Liver (tissue), 9 donors: ENCODE results near the gene AGGF1. TPM values are rescaled to one million over a fixed set of nuclear protein-coding genes. Genes with fewer than 3 reads are reported as not detected.

Experiments
- DNase-seq: peaks from one replicate; pipeline ENCODE4 v3.0.0-alpha.2; 2017; ENCODE audit warnings: low spot score
- H3K27ac ChIP-seq, 2 donors: one replicate each; pipeline ENCODE4 v1.7.0; 2013; ENCODE audit warnings: inconsistent platforms in 2 of 2, low read length in 2 of 2, control low read depth in 1 of 2, low read depth in 1 of 2, mild to moderate bottlenecking in 1 of 2
- H3K27me3 ChIP-seq, 4 donors: one replicate each; pipeline versions ENCODE4 v1.6.1 to v1.7.0; 2013; ENCODE audit warnings: low read length in 3 of 4, inconsistent platforms in 1 of 4, mild to moderate bottlenecking in 1 of 4, moderate library complexity in 1 of 4; ENCODE audit not compliant: control insufficient read depth in 4 of 4, insufficient read depth in 4 of 4
- H3K36me3 ChIP-seq, 4 donors: one replicate each; pipeline versions ENCODE4 v1.6.1 to v1.7.0; 2013; ENCODE audit warnings: low read length in 3 of 4, mild to moderate bottlenecking in 3 of 4, low read depth in 1 of 4, moderate library complexity in 1 of 4; ENCODE audit not compliant: control insufficient read depth in 4 of 4, insufficient read depth in 3 of 4
- H3K4me1 ChIP-seq, 4 donors: one replicate each; pipeline versions ENCODE4 v1.6.1 to v1.7.0; 2013; ENCODE audit warnings: low read length in 3 of 4, mild to moderate bottlenecking in 3 of 4, moderate library complexity in 1 of 4; ENCODE audit not compliant: control insufficient read depth in 4 of 4, insufficient read depth in 4 of 4
- H3K4me3 ChIP-seq, 3 donors: one replicate each; pipeline versions ENCODE4 v1.6.1 to v1.7.0; 2013; ENCODE audit warnings: low read length in 3 of 3, control low read depth in 1 of 3, low read depth in 1 of 3, mild to moderate bottlenecking in 1 of 3
- H3K9ac ChIP-seq, 2 donors: one replicate each; pipeline ENCODE4 v1.7.0; 2013; ENCODE audit warnings: low read length in 2 of 2, mild to moderate bottlenecking in 2 of 2, moderate library complexity in 2 of 2, control low read depth in 1 of 2, low read depth in 1 of 2
- H3K9me3 ChIP-seq, 4 donors: one replicate each; pipeline versions ENCODE4 v1.6.1 to v1.7.0; 2013; ENCODE audit warnings: low read length in 3 of 4; ENCODE audit not compliant: control insufficient read depth in 4 of 4
- ATF3 ChIP-seq: IDR thresholded peaks from 2 replicates; pipeline ENCODE4 v1.6.1; 2016; ENCODE audit warnings: antibody characterized with exemption
- CTCF ChIP-seq: fragments of 150-350 bp; IDR thresholded peaks from 2 replicates; pipeline ENCODE4 v1.5.1; 2017; ENCODE audit warnings: improper control_type of control experiment, low read depth, low read length; ENCODE audit not compliant: missing input control
- EGR1 ChIP-seq, 2 donors: IDR thresholded peaks; 2 replicates each; pipeline ENCODE4 v1.6.1; 2016 to 2018; ENCODE audit warnings: antibody characterized with exemption in 2 of 2, low read depth in 2 of 2
- FOXA1 ChIP-seq: IDR thresholded peaks from 2 replicates; pipeline ENCODE4 v1.6.1; 2016; ENCODE audit warnings: antibody characterized with exemption
- FOXA2 ChIP-seq: IDR thresholded peaks from 2 replicates; pipeline ENCODE4 v1.6.1; 2016; ENCODE audit warnings: antibody characterized with exemption
- HNF4A ChIP-seq, 2 donors: conservative IDR thresholded peaks; 2 replicates each; pipeline ENCODE4 v1.6.1; 2016; ENCODE audit warnings: antibody characterized with exemption in 2 of 2, mild to moderate bottlenecking in 2 of 2
- HNF4G ChIP-seq: IDR thresholded peaks from 2 replicates; pipeline ENCODE4 v1.6.1; 2016; ENCODE audit warnings: antibody characterized with exemption
- MAX ChIP-seq: IDR thresholded peaks from 2 replicates; pipeline ENCODE4 v1.6.1; 2016; ENCODE audit warnings: antibody characterized with exemption
- NR2F2 ChIP-seq: IDR thresholded peaks from 2 replicates; pipeline ENCODE4 v1.6.1; 2016; ENCODE audit warnings: antibody characterized with exemption
- RAD21 ChIP-seq, 2 donors: IDR thresholded peaks; 2 replicates each; pipeline ENCODE4 v1.6.1; 2016; ENCODE audit warnings: antibody characterized with exemption in 2 of 2, mild to moderate bottlenecking in 2 of 2
- RXRA ChIP-seq, 2 donors: IDR thresholded peaks; 2 replicates each; pipeline ENCODE4 v1.6.1; 2017 to 2018; ENCODE audit warnings: antibody characterized with exemption in 2 of 2, mild to moderate bottlenecking in 1 of 2
- SP1 ChIP-seq: IDR thresholded peaks from 2 replicates; pipeline ENCODE4 v1.6.1; 2018; ENCODE audit warnings: antibody characterized with exemption, mild to moderate bottlenecking
- TAF1 ChIP-seq: conservative IDR thresholded peaks from 2 replicates; pipeline ENCODE4 v1.6.1; 2016; ENCODE audit warnings: antibody characterized with exemption, mild to moderate bottlenecking
- YY1 ChIP-seq: IDR thresholded peaks from 2 replicates; pipeline ENCODE4 v1.6.1; 2016; ENCODE audit warnings: antibody characterized with exemption, mild to moderate bottlenecking
- ZBTB33 ChIP-seq: IDR thresholded peaks from 2 replicates; pipeline ENCODE4 v1.6.1; 2016; ENCODE audit warnings: antibody characterized with exemption
- WGBS: extraction: QIAGEN DNeasy Blood & Tissue Kit; methylation state at CpG from one replicate; pipeline ENCODE4 v1.1.7; 2013; 5-methylcytosine and 5-hydroxymethylcytosine counted together
- polyA plus RNA-seq, 2 donors: library from polyadenylated mRNA; stranded (reverse) in 1 of 2; unstranded in 1 of 2; fragments of 200-250 nt in 1 of 2; fragments of >200 nt in 1 of 2; fragmentation: Nextera tagmentation in 1 of 2; extraction: Ambion mirVana in 1 of 2; gene quantifications; one replicate each; pipeline versions ENCODE4 v1.2.1 to v1.2.3, GENCODE V29; 2013 to 2015
- total RNA-seq, 2 donors: library from RNA; depleted of rRNA; stranded (reverse); fragments of >200 nt; gene quantifications; one replicate each; pipeline ENCODE4 v1.2.3, GENCODE V29; 2014
- donor health status: healthy.
- donor health status: healthy.
- donor health status: healthy.
- donor health status: healthy.
- donor health status: healthy.

The AGGF1 gene
- total and polyA plus RNA-seq, 4 donors: 7.2 to 16.7 (median 15.1) TPM

- DNase-seq: no peak
- H3K27ac ChIP-seq: peak overlapping the region; percentile 79 to 92
Measured at GRCh38 chr5:77029376-77029885, 773 bp upstream of the AGGF1 start.

GRCh38 chr5:77031891-77032290 is 1.7 kb downstream of the AGGF1 start:
- Histone ChIP-seq H3K36me3 (peaks cover 0 to 16% (median 14%) of the 10 kb centered on the region in 4 donors), H3K27ac (no peak overlapping the region), H3K4me1 (peaks cover 7 to 28% (median 15%) of the 10 kb centered on the region in 4 donors), H3K9me3 (no peaks in the 10 kb centered on the region), H3K4me3 (no peak overlapping the region), H3K27me3 (no peaks in the 10 kb centered on the region), H3K9ac (no peak overlapping the region)
- 77% methylated on average over 3 of the region's 3 CpGs for WGBS
- DNase-seq: no peak
- TF ChIP-seq FOXA2: no peak

More at GRCh38 chr5:77029376-77029885, 773 bp upstream of the AGGF1 start:
- Histone ChIP-seq H3K36me3 (peaks cover 0 to under 1% (median 0%) of the 10 kb centered on the region in 4 donors), H3K4me3 (peak overlapping the region in 1 of 3 donors; percentile 96), H3K9ac (no peak overlapping the region), H3K4me1 (peaks cover 7 to 28% (median 15%) of the 10 kb centered on the region in 4 donors), H3K27me3 (no peaks in the 10 kb centered on the region), H3K9me3 (no peaks in the 10 kb centered on the region)
- 97% methylated on average over 2 of the region's 2 CpGs for WGBS
- TF ChIP-seq SP1 (no peak), HNF4G (no peak), ZBTB33 (no peak), FOXA1 (no peak), FOXA2 (no peak), NR2F2 (no peak), RXRA (IDR thresholded peaks at IDR 0.05) (no peak)

- no peak overlapping the region for H3K9ac ChIP-seq
- H3K4me3 ChIP-seq: no peak overlapping the region
- WGBS: 88% methylated on average over 4 of the region's 4 CpGs
- H3K4me1 ChIP-seq: peaks cover 7 to 28% (median 15%) of the 10 kb centered on the region in 4 donors
- TF ChIP-seq TAF1 (no peak), RAD21 (IDR thresholded peaks at IDR 0.05) (no peak), FOXA2 (no peak), HNF4A (conservative IDR thresholded peaks at IDR 0.05) (no peak), HNF4G (no peak), YY1 (no peak)
- H3K36me3 ChIP-seq: peaks cover 0 to 22% (median 20%) of the 10 kb centered on the region in 4 donors
- H3K27ac ChIP-seq: no peak overlapping the region
- no peaks in the 10 kb centered on the region for H3K9me3 ChIP-seq
- H3K27me3 ChIP-seq: no peaks in the 10 kb centered on the region
- DNase-seq: no peak
Measured at GRCh38 chr5:77032635-77033034, 2.4 kb downstream of the AGGF1 start.

GRCh38 chr5:77033338-77033737 is 3.1 kb downstream of the AGGF1 start:
- 95% methylated on average over 5 of the region's 5 CpGs for WGBS
- Histone ChIP-seq H3K27me3 (no peaks in the 10 kb centered on the region), H3K9me3 (no peaks in the 10 kb centered on the region), H3K27ac (no peak overlapping the region), H3K36me3 (peaks cover 0 to 27% (median 25%) of the 10 kb centered on the region in 4 donors), H3K4me3 (no peak overlapping the region), H3K4me1 (peaks cover 7 to 28% (median 15%) of the 10 kb centered on the region in 4 donors), H3K9ac (no peak overlapping the region)
- DNase-seq: no peak
- TF ChIP-seq HNF4G (no peak), CTCF (no peak), ATF3 (no peak), YY1 (no peak), SP1 (no peak), HNF4A (conservative IDR thresholded peaks at IDR 0.05) (no peak), EGR1 (IDR thresholded peaks at IDR 0.05; ENCODE audit: low read depth in 2 of 2) (no peak), TAF1 (no peak), RXRA (IDR thresholded peaks at IDR 0.05) (no peak), FOXA2 (no peak), MAX (no peak), RAD21 (IDR thresholded peaks at IDR 0.05) (no peak)
